22Rv1 (cell line): ENCODE measurements around the gene LENEP.
"Not testable (repeated sequence)": the region's sequence is repeated elsewhere in the genome, so short reads cannot be mapped to it uniquely, and the experiment has no call there.

Experiments
- H3K27ac ChIP-seq: fragments of 450-650 bp; 2 replicates; pipeline ENCODE4 v1.5.1; 2017
- CTCF ChIP-seq: fragments of 450-650 bp; IDR thresholded peaks from 2 replicates; pipeline ENCODE4 v1.5.1; 2017; ENCODE audit warnings: mild to moderate bottlenecking
- ZFX ChIP-seq: fragments of 450-650 bp; IDR thresholded peaks from 2 replicates; pipeline ENCODE4 v1.6.1; 2017; ENCODE audit warnings: antibody characterized with exemption, borderline replicate concordance

Gene LENEP

GRCh38 chr1:154982341-154982740 is 11.0 kb upstream of the LENEP start:
- no peak for TF ChIP-seq ZFX
- no peak for TF ChIP-seq CTCF
- peak overlapping the region; percentile 80 for H3K27ac ChIP-seq

GRCh38 chr1:154982897-154983648 is 10.3 kb upstream of the LENEP start, which contains the start of gene FLAD1:
Gene FLAD1, plus strand, starts transcription at chr1:154983344. Its CDS starts 351 bp downstream, at chr1:154983695.
- TF ChIP-seq CTCF, result no peak
- no peak for TF ChIP-seq ZFX
- peak within 1 kb of the TSS; percentile 80 for H3K27ac ChIP-seq

GRCh38 chr1:154983776-154984466 is 9.5 kb upstream of the LENEP start:
- peak overlapping the region; percentile 80 for H3K27ac ChIP-seq
- TF ChIP-seq ZFX, result no peak
- TF ChIP-seq CTCF, result no peak

GRCh38 chr1:154986736-154987135 is 6.7 kb upstream of the LENEP start:
- not testable (repeated sequence) for H3K27ac ChIP-seq

GRCh38 chr1:154987326-154987725 is 6.1 kb upstream of the LENEP start:
- TF ChIP-seq ZFX (no peak), CTCF (no peak)
- H3K27ac ChIP-seq, result no peak overlapping the region

GRCh38 chr1:154988058-154988954 is 5.1 kb upstream of the LENEP start:
- TF ChIP-seq CTCF (peak; percentile 20; the same call in 1 of the 2 replicates), ZFX (no peak)
- H3K27ac ChIP-seq, result peak overlapping the region; percentile 29; the same call in 1 of the 2 replicates

GRCh38 chr1:154989195-154989860 is 4.1 kb upstream of the LENEP start:
- TF ChIP-seq CTCF, result no peak
- no peak for TF ChIP-seq ZFX
- peak overlapping the region; percentile 29 for H3K27ac ChIP-seq
